ENCODE data around the gene IQCM.

- TF ChIP-seq CTCF (conservative IDR thresholded peaks at IDR 0.05 in 1 of 2, IDR thresholded peaks at IDR 0.05 in 1 of 2; ENCODE audit: low read depth in 1 of 2, low read length in 2 of 2) (no peak), EZH2 (IDR thresholded peaks at IDR 0.05; ENCODE audit: low read length, missing control alignments) (no peak)
Observed at GRCh38 chr4:149790172-149790907, 25.3 kb downstream of the IQCM start.
